ENCODE data around the gene IFITM1. TPM values are rescaled to one million over a fixed set of nuclear protein-coding genes. Genes with fewer than 3 reads are reported as not detected.

IFITM1 gene
- total and polyA plus RNA-seq, 2 donors (not counting 3 experiments of a cell fraction or from before 2014, with no cell fraction given), result 11.5 to 24.6 TPM

GRCh38 chr11:330694-331357 is 17.0 kb downstream of the IFITM1 start:
- no peaks in the 10 kb centered on the region for H3K9me3 ChIP-seq (replicated peaks; ENCODE audit: control insufficient read depth, insufficient read depth, low read length)
- no peak overlapping the region for H3K4me2 ChIP-seq (ENCODE audit: insufficient read depth, low read length)
- no peak overlapping the region for H3K4me3 ChIP-seq (replicated peaks in 1 of 3; ENCODE audit: insufficient read depth in 1 of 3, low read depth in 1 of 3, low read length in 3 of 3)
- no TSS peak for BruUV-seq (replicated peaks)
- no peaks in the 10 kb centered on the region for H3K27me3 ChIP-seq (ENCODE audit: control insufficient read depth in 2 of 2, insufficient read depth in 2 of 2, low read length in 2 of 2)
- no peak overlapping the region for H2AFZ ChIP-seq (ENCODE audit: low read depth, low read length)
- TF ChIP-seq MAX (IDR thresholded peaks at IDR 0.05; ENCODE audit: insufficient read depth, insufficient read length) (no peak), CTCF (IDR thresholded peaks at IDR 0.05; ENCODE audit: extremely low read depth in 1 of 2, insufficient read depth in 1 of 2, low read depth in 1 of 2, low read length in 2 of 2) (no peak), FOS (IDR thresholded peaks at IDR 0.05; ENCODE audit: borderline replicate concordance, insufficient read depth, low read length) (no peak), POLR2A (IDR thresholded peaks at IDR 0.05; ENCODE audit: low read depth, low read length) (no peak), POLR2AphosphoS5 (IDR thresholded peaks at IDR 0.05; ENCODE audit: insufficient read depth, low read depth, low read length) (no peak)
- CTCF ChIA-PET, result no interaction called here
- POLR2A ChIA-PET, result no interaction called here
- peaks cover 22% of the 10 kb centered on the region for H3K4me1 ChIP-seq (ENCODE audit: control insufficient read depth, extremely low read depth, insufficient read depth, low read length)
- no peak overlapping the region for H3K9ac ChIP-seq (replicated peaks; ENCODE audit: extremely low read depth, insufficient read depth, low read length)
- H3K79me2 ChIP-seq (ENCODE audit: control insufficient read depth, insufficient read depth, low read length), result no peaks in the 10 kb centered on the region
- no peaks in the 10 kb centered on the region for H3K36me3 ChIP-seq (ENCODE audit: control insufficient read depth in 2 of 2, extremely low read depth in 1 of 2, insufficient read depth in 2 of 2, low read length in 2 of 2)
- DNase-seq (ENCODE audit: low read depth, low spot score) (no peak), FAIRE-seq (no peak)
- H4K20me1 ChIP-seq (replicated peaks; ENCODE audit: control insufficient read depth, extremely low read depth, insufficient read depth, low read length), result no peaks in the 10 kb centered on the region
- no peak overlapping the region for H3K27ac ChIP-seq (ENCODE audit: insufficient read depth, low read depth, low read length)
- intact Hi-C loops (cut with micrococcal nuclease), result no loop called here
- H3K9me1 ChIP-seq (replicated peaks; ENCODE audit: control insufficient read depth, extremely low read depth, insufficient read depth, low read length), result no peaks in the 10 kb centered on the region
- dilution Hi-C loops (cut with MboI; ENCODE audit: extremely low pct_ligation_motif_present, low sequenced_read_pairs), result no loop called here
